AG04449 (cell line): ENCODE data around the gene CPT1B.

Experiments
- CTCF ChIA-PET: fragments of 350-600 bp; formaldehyde crosslinking; extraction: SDS; loops from one replicate; lab custom pipeline; 2021; ENCODE audit warnings: antibody characterized with exemption; lab: Yijun Ruan, JAX
- POLR2A ChIA-PET: fragments of 400-600, 350-600 bp; formaldehyde crosslinking; extraction: SDS; loops from one replicate; lab custom pipeline; 2020; ENCODE audit warnings: antibody characterized with exemption, inconsistent platforms; lab: Yijun Ruan, JAX
- DNase-seq: peaks from one replicate; pipeline ENCODE4 v3.0.0-alpha.2; 2010; ENCODE audit warnings: low read depth, low spot score
- H3K4me3 ChIP-seq: 2 replicates; pipeline ENCODE4 v1.5.1; 2011; ENCODE audit warnings: low read depth, mild to moderate bottlenecking, control low read depth, low read length
- TF ChIP-seq, protein P1 (sequence below): IDR thresholded peaks from one replicate; pipeline ENCODE4 v1.5.1; 2011; ENCODE audit warnings: mild to moderate bottlenecking, moderate library complexity, low read length, control low read depth, inconsistent platforms; ENCODE audit not compliant: insufficient read depth; ENCODE audit errors: missing control alignments

CPT1B gene

DNA sequence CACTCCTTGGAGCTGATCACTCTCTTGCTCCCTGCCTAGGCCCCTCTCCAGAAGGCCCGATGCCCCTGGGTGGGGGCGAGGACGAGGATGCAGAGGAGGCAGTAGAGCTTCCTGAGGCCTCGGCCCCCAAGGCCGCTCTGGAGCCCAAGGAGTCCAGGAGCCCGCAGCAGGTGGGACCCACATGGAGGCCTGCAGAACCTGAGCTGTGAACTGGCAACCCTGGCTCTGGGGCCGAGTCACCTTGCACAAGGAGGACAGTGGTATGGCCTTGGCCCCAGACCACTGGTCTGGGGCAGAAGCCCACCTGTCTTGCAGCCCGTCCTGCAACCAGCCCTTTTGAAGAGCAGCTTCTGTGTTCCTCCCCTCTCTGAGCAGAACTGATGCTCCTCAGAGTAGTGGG, 59.1 kb downstream of the CPT1B start:
- no peak overlapping the region for H3K4me3 ChIP-seq
- ChIA-PET POLR2A (no interaction called here), CTCF (interaction anchor here (0.9 kb wide), 1 partner anchor 16 kb away, joined by 3 read pairs; no protein-coding TSS in a partner anchor)
- TF ChIP-seq, protein P1, sequence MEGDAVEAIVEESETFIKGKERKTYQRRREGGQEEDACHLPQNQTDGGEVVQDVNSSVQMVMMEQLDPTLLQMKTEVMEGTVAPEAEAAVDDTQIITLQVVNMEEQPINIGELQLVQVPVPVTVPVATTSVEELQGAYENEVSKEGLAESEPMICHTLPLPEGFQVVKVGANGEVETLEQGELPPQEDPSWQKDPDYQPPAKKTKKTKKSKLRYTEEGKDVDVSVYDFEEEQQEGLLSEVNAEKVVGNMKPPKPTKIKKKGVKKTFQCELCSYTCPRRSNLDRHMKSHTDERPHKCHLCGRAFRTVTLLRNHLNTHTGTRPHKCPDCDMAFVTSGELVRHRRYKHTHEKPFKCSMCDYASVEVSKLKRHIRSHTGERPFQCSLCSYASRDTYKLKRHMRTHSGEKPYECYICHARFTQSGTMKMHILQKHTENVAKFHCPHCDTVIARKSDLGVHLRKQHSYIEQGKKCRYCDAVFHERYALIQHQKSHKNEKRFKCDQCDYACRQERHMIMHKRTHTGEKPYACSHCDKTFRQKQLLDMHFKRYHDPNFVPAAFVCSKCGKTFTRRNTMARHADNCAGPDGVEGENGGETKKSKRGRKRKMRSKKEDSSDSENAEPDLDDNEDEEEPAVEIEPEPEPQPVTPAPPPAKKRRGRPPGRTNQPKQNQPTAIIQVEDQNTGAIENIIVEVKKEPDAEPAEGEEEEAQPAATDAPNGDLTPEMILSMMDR: no peak
- no peak for DNase-seq
